ENCODE measurements around the gene YPEL1.

GRCh38 chr22:21741790-21742189, 6.2 kb upstream of the YPEL1 start:
- no peak for TF ChIP-seq CTCF (conservative IDR thresholded peaks at IDR 0.05; ENCODE audit: low read length)
- TF ChIP-seq EZH2phosphoT487 (IDR thresholded peaks at IDR 0.05; ENCODE audit: borderline replicate concordance, low read depth, low read length) = no peak
